ENCODE measurements around the gene CFAP157. TPM values are rescaled to one million over a fixed set of nuclear protein-coding genes. Genes with fewer than 3 reads are reported as not detected.

The CFAP157 gene
- total and polyA plus RNA-seq, 2 of the 13 experiments (the other 11 are each of a cell fraction or from before 2014, with no cell fraction given): 0.07 TPM; not detected in 1

DNA sequence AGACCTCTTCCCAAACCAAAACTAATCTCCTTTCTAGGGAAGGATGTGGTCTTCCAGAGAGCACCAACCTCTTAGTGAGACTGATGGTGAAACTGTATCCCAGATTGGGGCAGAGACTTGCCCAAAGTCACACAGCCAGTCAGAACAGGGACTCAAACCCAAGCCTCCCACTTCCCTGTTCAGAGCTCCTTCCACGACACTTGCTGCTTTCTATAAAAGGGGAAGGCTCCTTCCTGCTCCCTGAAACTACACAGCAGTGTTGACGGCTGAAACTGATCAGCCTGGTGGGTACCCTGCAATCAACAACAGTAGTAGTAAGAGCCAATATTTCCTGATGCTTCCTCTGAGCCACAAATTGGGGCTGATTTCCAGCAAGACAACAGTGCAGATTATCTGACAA, 26.8 kb downstream of the CFAP157 start:
- ChIA-PET CTCF (ENCODE audit: low intra/inter-chr PET ratio, low total read pairs) (interaction anchor here (3.9 kb wide), 1 partner anchor 144 kb away, joined by 33 read pairs; no protein-coding TSS in a partner anchor), POLR2A (no interaction called here)
- Histone ChIP-seq H4K20me1 (ENCODE audit: insufficient read depth, low read length) (no peaks in the 10 kb centered on the region), H3K27ac (ENCODE audit: extremely low read length, insufficient read depth, low read length) (no peak overlapping the region), H3K4me2 (ENCODE audit: low read depth, low read length) (no peak overlapping the region), H3K79me2 (ENCODE audit: insufficient read depth, low read length) (no peaks in the 10 kb centered on the region), H3K4me3 (replicated peaks in 1 of 3; ENCODE audit: insufficient read depth in 1 of 3, low read depth in 2 of 3, low read length in 3 of 3) (no peak overlapping the region), H3K9me3 (ENCODE audit: low read length) (no peaks in the 10 kb centered on the region), H3K9ac (ENCODE audit: insufficient read depth, low read depth, low read length) (no peak overlapping the region), H3K4me1 (ENCODE audit: insufficient read depth, low read length) (peaks cover 38% of the 10 kb centered on the region), H3K27me3 (ENCODE audit: control insufficient read depth in 1 of 2, insufficient read depth in 2 of 2, low read length in 2 of 2) (peaks cover 4 to 9% of the 10 kb centered on the region in 2 experiments; a peak in 3 of 5 replicates), H2AFZ (ENCODE audit: low read length) (no peak overlapping the region), H3K36me3 (replicated peaks in 1 of 2; ENCODE audit: control insufficient read depth in 1 of 2, insufficient read depth in 2 of 2, low read length in 2 of 2) (no peaks in the 10 kb centered on the region)
- 87% methylated on average over 2 of the region's 2 CpGs for WGBS (ENCODE audit: low lambda C conversion rate)
- in situ Hi-C loops (cut with HindIII; ENCODE audit: extremely low pct_ligation_motif_present, low pct_unique_long_range_greater_than_20kb): loop anchor here (10.0 kb wide), 1 partner anchor 229 kb away; no protein-coding TSS in a partner anchor
- no peak for ATAC-seq
- intact Hi-C loops (cut with micrococcal nuclease; ENCODE audit: unreplicated experiment): loop anchor here (1.0 to 2.0 kb wide), 2 partner anchors 69 to 143 kb away; partner anchors contain the start of gene FPGS
- no peak for FAIRE-seq
- TSS peak; percentile 61 for BruUV-seq (replicated peaks)
- no peak for DNase-seq (ENCODE audit: low spot score)
- TF ChIP-seq ZNF550 (CRISPR knock-in tag; IDR thresholded peaks at IDR 0.05; ENCODE audit: borderline replicate concordance) (no peak), TCF12 (IDR thresholded peaks at IDR 0.05) (no peak), TCF12 (CRISPR knock-in tag; IDR thresholded peaks at IDR 0.05) (no peak), ZNF883 (CRISPR knock-in tag; IDR thresholded peaks at IDR 0.05; ENCODE audit: not compliant biosample characterization) (no peak), KDM1A (CRISPR knock-in tag; IDR thresholded peaks at IDR 0.05) (no peak), HOXD1 (CRISPR knock-in tag; IDR thresholded peaks at IDR 0.05) (no peak), PCBP2 (optimal IDR thresholded peaks at IDR 0.05; ENCODE audit: low read depth, low read length, poor library complexity, severe bottlenecking) (no peak), MIER2 (CRISPR knock-in tag; IDR thresholded peaks at IDR 0.05) (no peak), JUND (CRISPR knock-in tag; IDR thresholded peaks at IDR 0.05) (no peak), TBP (CRISPR knock-in tag; IDR thresholded peaks at IDR 0.05) (no peak), NAIF1 (CRISPR knock-in tag; IDR thresholded peaks at IDR 0.05; ENCODE audit: borderline replicate concordance) (no peak), RAD51 (IDR thresholded peaks at IDR 0.05; ENCODE audit: borderline replicate concordance) (no peak), MBD4 (IDR thresholded peaks at IDR 0.05; ENCODE audit: borderline replicate concordance, low read length) (no peak), IRF2 (CRISPR knock-in tag; IDR thresholded peaks at IDR 0.05) (no peak), ZNF737 (CRISPR knock-in tag; IDR thresholded peaks at IDR 0.05; ENCODE audit: borderline replicate concordance) (no peak)
- TF ChIP-seq, protein P1, sequence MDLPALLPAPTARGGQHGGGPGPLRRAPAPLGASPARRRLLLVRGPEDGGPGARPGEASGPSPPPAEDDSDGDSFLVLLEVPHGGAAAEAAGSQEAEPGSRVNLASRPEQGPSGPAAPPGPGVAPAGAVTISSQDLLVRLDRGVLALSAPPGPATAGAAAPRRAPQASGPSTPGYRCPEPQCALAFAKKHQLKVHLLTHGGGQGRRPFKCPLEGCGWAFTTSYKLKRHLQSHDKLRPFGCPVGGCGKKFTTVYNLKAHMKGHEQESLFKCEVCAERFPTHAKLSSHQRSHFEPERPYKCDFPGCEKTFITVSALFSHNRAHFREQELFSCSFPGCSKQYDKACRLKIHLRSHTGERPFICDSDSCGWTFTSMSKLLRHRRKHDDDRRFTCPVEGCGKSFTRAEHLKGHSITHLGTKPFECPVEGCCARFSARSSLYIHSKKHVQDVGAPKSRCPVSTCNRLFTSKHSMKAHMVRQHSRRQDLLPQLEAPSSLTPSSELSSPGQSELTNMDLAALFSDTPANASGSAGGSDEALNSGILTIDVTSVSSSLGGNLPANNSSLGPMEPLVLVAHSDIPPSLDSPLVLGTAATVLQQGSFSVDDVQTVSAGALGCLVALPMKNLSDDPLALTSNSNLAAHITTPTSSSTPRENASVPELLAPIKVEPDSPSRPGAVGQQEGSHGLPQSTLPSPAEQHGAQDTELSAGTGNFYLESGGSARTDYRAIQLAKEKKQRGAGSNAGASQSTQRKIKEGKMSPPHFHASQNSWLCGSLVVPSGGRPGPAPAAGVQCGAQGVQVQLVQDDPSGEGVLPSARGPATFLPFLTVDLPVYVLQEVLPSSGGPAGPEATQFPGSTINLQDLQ (CRISPR knock-in tag; IDR thresholded peaks at IDR 0.05): no peak
- TF ChIP-seq, protein P2, sequence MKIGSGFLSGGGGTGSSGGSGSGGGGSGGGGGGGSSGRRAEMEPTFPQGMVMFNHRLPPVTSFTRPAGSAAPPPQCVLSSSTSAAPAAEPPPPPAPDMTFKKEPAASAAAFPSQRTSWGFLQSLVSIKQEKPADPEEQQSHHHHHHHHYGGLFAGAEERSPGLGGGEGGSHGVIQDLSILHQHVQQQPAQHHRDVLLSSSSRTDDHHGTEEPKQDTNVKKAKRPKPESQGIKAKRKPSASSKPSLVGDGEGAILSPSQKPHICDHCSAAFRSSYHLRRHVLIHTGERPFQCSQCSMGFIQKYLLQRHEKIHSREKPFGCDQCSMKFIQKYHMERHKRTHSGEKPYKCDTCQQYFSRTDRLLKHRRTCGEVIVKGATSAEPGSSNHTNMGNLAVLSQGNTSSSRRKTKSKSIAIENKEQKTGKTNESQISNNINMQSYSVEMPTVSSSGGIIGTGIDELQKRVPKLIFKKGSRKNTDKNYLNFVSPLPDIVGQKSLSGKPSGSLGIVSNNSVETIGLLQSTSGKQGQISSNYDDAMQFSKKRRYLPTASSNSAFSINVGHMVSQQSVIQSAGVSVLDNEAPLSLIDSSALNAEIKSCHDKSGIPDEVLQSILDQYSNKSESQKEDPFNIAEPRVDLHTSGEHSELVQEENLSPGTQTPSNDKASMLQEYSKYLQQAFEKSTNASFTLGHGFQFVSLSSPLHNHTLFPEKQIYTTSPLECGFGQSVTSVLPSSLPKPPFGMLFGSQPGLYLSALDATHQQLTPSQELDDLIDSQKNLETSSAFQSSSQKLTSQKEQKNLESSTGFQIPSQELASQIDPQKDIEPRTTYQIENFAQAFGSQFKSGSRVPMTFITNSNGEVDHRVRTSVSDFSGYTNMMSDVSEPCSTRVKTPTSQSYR (CRISPR knock-in tag; IDR thresholded peaks at IDR 0.05; ENCODE audit: borderline replicate concordance): no peak
- TF ChIP-seq, protein P3, sequence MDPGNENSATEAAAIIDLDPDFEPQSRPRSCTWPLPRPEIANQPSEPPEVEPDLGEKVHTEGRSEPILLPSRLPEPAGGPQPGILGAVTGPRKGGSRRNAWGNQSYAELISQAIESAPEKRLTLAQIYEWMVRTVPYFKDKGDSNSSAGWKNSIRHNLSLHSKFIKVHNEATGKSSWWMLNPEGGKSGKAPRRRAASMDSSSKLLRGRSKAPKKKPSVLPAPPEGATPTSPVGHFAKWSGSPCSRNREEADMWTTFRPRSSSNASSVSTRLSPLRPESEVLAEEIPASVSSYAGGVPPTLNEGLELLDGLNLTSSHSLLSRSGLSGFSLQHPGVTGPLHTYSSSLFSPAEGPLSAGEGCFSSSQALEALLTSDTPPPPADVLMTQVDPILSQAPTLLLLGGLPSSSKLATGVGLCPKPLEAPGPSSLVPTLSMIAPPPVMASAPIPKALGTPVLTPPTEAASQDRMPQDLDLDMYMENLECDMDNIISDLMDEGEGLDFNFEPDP (CRISPR knock-in tag; conservative IDR thresholded peaks at IDR 0.05): no peak
